ENCODE data around the gene RAX2. TPM values are rescaled to one million over a fixed set of nuclear protein-coding genes. Genes with fewer than 3 reads are reported as not detected.

The RAX2 gene
- total RNA-seq, 1 donor from 2014 or later = not detected

DNA sequence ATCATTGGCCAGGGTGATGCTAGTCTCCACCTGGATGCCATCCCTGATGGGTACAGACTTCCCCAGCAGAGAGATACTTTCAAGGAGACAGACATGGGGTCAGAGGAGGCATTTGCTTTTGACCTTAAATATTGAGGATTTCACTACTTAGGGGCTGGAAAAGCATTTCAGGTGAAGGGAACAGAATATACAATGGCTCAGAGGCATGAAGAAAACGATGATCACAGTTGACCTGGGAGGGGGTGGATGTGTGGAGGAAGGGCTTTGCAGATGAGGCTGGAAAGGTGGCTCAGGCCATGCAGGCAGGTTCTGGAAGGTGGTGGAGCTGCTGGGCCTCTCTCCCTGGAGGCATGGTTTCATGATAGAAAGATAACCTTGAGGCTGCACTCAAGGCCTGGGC, 10.3 kb upstream of the RAX2 start:
- Histone ChIP-seq H3K27me3 (peaks cover 9% of the 10 kb centered on the region), H3K4me3 (no peak overlapping the region), H3K9me3 (peaks cover 10% of the 10 kb centered on the region), H3K4me1 (peaks cover 10% of the 10 kb centered on the region), H3K36me3 (no peaks in the 10 kb centered on the region), H3K27ac (no peak overlapping the region)
- intact Hi-C loops (cut with DNase I) = no loop called here
- TF ChIP-seq POLR2A (IDR thresholded peaks at IDR 0.05) (no peak), POLR2AphosphoS5 (IDR thresholded peaks at IDR 0.05; ENCODE audit: insufficient read depth in 1 of 2, low read depth in 1 of 2) (no peak)
- TF ChIP-seq, protein P1, sequence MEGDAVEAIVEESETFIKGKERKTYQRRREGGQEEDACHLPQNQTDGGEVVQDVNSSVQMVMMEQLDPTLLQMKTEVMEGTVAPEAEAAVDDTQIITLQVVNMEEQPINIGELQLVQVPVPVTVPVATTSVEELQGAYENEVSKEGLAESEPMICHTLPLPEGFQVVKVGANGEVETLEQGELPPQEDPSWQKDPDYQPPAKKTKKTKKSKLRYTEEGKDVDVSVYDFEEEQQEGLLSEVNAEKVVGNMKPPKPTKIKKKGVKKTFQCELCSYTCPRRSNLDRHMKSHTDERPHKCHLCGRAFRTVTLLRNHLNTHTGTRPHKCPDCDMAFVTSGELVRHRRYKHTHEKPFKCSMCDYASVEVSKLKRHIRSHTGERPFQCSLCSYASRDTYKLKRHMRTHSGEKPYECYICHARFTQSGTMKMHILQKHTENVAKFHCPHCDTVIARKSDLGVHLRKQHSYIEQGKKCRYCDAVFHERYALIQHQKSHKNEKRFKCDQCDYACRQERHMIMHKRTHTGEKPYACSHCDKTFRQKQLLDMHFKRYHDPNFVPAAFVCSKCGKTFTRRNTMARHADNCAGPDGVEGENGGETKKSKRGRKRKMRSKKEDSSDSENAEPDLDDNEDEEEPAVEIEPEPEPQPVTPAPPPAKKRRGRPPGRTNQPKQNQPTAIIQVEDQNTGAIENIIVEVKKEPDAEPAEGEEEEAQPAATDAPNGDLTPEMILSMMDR (IDR thresholded peaks at IDR 0.05) = no peak
- no peak for DNase-seq (ENCODE audit: extremely low spot score in 2 of 2)

DNA sequence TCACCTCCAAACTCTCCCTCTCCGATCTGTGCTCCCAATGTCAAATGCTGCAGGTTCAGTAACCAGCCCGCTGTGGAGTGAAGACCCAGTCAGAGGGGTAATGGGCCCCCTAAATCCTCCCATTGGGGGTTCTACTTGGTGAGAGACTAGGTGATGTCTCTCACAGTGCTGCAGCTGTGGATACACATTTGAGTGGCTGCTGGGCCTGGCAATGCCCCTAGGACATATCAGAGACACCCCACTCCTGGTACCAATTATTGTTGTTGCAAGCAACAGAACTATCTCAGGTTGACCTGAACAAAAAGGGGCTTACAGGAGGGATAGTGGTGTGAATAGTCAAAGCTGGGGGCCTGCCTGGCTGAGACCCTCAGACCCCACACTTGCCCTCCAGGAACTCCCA, 9.6 kb upstream of the RAX2 start:
- intact Hi-C loops (cut with DNase I) = no loop called here
- DNase-seq (ENCODE audit: extremely low spot score in 2 of 2) = no peak
- no peak overlapping the region for H3K27ac ChIP-seq
- H3K36me3 ChIP-seq = no peaks in the 10 kb centered on the region
- H3K27me3 ChIP-seq = peaks cover 9% of the 10 kb centered on the region
- no peak overlapping the region for H3K4me3 ChIP-seq
- H3K4me1 ChIP-seq = peaks cover 10% of the 10 kb centered on the region
- peaks cover 10% of the 10 kb centered on the region for H3K9me3 ChIP-seq
- TF ChIP-seq POLR2AphosphoS5 (IDR thresholded peaks at IDR 0.05; ENCODE audit: insufficient read depth in 1 of 2, low read depth in 1 of 2) (no peak), POLR2A (IDR thresholded peaks at IDR 0.05) (no peak)
- TF ChIP-seq, protein P1 (IDR thresholded peaks at IDR 0.05) = no peak

DNA sequence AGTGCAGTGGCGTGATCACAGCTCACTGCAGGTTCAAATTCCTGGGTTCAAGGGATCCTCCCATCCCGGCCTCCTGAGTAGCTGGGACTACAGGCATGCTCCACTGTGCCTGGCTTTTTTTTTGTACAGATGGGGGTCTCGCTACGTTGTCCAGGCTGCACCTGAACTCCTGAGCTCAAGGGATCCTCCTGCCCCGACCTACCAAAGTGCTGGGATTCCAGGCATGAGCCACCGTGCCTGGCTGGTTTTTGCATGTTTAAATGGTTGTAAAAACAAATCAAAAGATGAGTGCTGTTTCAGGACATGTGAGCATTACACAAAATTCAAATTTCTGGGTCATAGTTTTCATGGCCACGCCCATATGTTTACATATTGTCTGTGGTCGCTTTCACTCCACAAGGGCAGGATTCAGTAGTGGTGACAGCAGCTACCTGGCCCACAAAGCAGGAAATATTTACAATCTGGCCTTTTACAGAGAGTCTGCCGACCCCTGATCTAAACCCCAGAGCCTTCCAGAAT, 8.8 kb upstream of the RAX2 start:
- Histone ChIP-seq H3K9me3 (peaks cover 10% of the 10 kb centered on the region), H3K4me1 (peaks cover 10% of the 10 kb centered on the region), H3K36me3 (no peaks in the 10 kb centered on the region), H3K27me3 (peaks cover 7% of the 10 kb centered on the region), H3K4me3 (no peak overlapping the region), H3K27ac (no peak overlapping the region)
- TF ChIP-seq POLR2AphosphoS5 (IDR thresholded peaks at IDR 0.05; ENCODE audit: insufficient read depth in 1 of 2, low read depth in 1 of 2) (no peak), POLR2A (IDR thresholded peaks at IDR 0.05) (no peak)
- TF ChIP-seq, protein P1 (IDR thresholded peaks at IDR 0.05) = no peak
- intact Hi-C loops (cut with DNase I) = no loop called here
- DNase-seq (ENCODE audit: extremely low spot score in 2 of 2) = no peak

DNA sequence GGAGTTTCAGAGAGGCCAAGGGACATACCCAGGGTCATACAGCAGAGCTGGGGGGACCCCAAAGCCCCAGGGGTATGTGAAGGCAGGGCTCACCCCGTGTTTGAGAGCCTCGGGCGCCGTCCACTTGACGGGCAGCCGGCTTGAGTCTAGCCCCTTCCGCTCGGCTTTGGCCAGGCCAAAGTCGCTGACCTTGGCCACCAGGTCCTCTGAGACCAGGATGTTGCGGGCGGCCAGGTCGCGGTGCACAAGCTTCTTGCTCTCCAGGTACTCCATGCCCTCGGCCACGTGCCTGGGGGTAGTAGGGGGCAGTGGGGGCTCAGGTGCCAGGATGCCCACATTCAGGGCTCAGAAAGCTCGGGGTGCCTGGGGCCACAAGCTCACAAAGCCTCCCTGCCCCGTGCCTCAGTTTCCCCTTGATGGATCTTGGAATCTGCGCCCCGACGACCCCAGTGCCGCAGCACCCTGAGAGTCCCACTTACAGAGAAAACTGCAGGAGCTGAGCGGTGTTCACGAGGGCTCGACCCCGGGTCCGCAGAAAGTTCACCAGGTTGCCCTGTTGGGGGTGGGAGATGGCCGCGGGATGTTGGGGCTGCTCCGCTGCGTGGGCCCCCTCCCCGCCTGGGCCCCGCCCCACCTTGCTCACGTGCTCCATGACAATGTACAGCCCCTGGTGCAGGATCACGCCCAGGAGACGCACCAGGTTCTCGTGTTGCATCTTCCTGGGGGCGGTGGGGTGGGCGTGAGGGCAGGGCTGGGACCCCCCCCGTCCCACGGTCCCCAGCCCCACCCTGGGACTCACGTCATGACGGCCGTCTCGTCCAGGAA, 7.1 kb upstream of the RAX2 start:
- no peak for TF ChIP-seq POLR2A (IDR thresholded peaks at IDR 0.05)
- no peak for TF ChIP-seq POLR2AphosphoS5 (IDR thresholded peaks at IDR 0.05; ENCODE audit: insufficient read depth in 1 of 2, low read depth in 1 of 2)

DNA sequence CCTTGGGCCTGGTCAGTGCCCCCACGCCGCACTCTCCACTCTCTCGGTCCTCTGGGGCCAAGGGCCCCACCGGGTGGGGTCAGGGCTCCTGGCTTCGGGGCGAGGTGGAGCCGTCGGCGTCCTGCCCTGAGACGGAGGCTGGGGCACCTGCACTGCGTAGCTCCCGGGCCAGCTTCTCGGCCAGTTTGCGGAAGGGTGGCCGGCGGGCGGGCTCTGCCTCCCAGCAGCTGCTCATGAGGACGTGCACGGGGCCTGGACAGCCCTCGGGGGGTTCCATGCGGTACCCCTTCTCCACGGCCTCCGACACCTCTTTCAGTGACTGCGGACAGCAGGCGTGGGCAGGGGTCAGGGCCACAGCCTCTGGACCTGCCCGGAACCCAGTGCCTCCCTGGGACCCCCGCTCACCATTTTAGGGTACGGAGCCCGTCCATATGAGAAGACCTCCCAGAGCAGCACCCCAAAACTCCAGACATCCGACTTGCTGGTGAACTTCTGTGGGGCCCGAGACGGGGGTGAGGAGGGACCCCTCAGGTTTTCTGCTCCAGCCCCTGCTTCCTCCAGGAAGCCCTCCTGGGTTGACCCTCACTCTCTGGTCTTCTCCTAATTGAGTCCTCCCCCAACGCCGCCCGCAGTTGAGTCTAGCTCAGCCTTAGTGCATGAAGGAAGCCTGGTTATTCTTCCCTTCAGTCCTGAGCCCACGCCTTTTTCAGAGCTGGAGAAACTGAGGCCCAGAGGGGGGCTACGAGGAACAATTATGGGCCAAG, 6.3 kb upstream of the RAX2 start:
- TF ChIP-seq, protein P1 (IDR thresholded peaks at IDR 0.05) = no peak
- no peak for TF ChIP-seq POLR2A (IDR thresholded peaks at IDR 0.05)
- TF ChIP-seq POLR2AphosphoS5 (IDR thresholded peaks at IDR 0.05; ENCODE audit: insufficient read depth in 1 of 2, low read depth in 1 of 2) = no peak
- intact Hi-C loops (cut with DNase I) = no loop called here
- no peaks in the 10 kb centered on the region for H3K4me1 ChIP-seq

More for the DNA sequence above, 7.1 kb upstream of the RAX2 start:
- intact Hi-C loops (cut with DNase I) = no loop called here
- DNase-seq (ENCODE audit: extremely low spot score in 2 of 2) = peak in 1 of 2 donors; percentile 95
- H3K4me1 ChIP-seq = no peaks in the 10 kb centered on the region
- no peaks in the 10 kb centered on the region for H3K36me3 ChIP-seq
- no peak overlapping the region for H3K27ac ChIP-seq
- H3K4me3 ChIP-seq = no peak overlapping the region
- no peaks in the 10 kb centered on the region for H3K27me3 ChIP-seq
- peaks cover 10% of the 10 kb centered on the region for H3K9me3 ChIP-seq

More for the DNA sequence above, 6.3 kb upstream of the RAX2 start:
- Histone ChIP-seq H3K36me3 (no peaks in the 10 kb centered on the region), H3K9me3 (peaks cover 10% of the 10 kb centered on the region), H3K27ac (no peak overlapping the region), H3K27me3 (no peaks in the 10 kb centered on the region), H3K4me3 (no peak overlapping the region)
- DNase-seq (ENCODE audit: extremely low spot score in 2 of 2) = peak in 1 of 2 donors; percentile 82
